Activated B cell treated with CpG ODN at 0.5 μM for 24 hours (primary cell): ENCODE measurements around the gene CDKN1B. TPM values are rescaled to one million over a fixed set of nuclear protein-coding genes. Genes with fewer than 3 reads are reported as not detected.

Source experiments
- ATAC-seq: fragments of 200-7000 bp; cut with Tn5 transposase; one replicate; pipeline ENCODE4 v1.10.0; 2021; ENCODE audit warnings: low read depth, mild to moderate bottlenecking, moderate library complexity
- CTCF ChIA-PET: fragments of 350-600 bp; sonication (Branson Sonifier 250); formaldehyde crosslinking; loops from one replicate; lab custom pipeline; 2021; ENCODE audit warnings: antibody characterized with exemption; lab: Charles Lee
- POLR2A ChIA-PET: fragments of 350-600 bp; sonication (Branson Sonifier 250); formaldehyde crosslinking; loops from one replicate; lab custom pipeline; 2021; ENCODE audit warnings: antibody characterized with exemption; lab: Charles Lee
- DNase-seq: peaks from one replicate; pipeline ENCODE4 v3.0.0; 2022
- H3K27ac Mint-ChIP-seq: one replicate; pipeline ENCODE4 v1.8.0; 2020; ENCODE audit warnings: mixed read lengths
- H3K27me3 Mint-ChIP-seq: one replicate; pipeline ENCODE4 v1.8.0; 2021; ENCODE audit warnings: mixed read lengths
- H3K36me3 Mint-ChIP-seq: one replicate; pipeline ENCODE4 v1.8.0; 2021; ENCODE audit warnings: low read depth, mixed read lengths
- H3K4me1 Mint-ChIP-seq: one replicate; pipeline ENCODE4 v1.8.0; 2021; ENCODE audit warnings: mixed read lengths
- H3K4me3 Mint-ChIP-seq: one replicate; pipeline ENCODE4 v1.8.0; 2020; ENCODE audit warnings: mild to moderate bottlenecking, mixed read lengths
- H3K9me3 Mint-ChIP-seq: one replicate; pipeline ENCODE4 v1.8.0; 2020; ENCODE audit warnings: mixed read lengths
- CTCF ChIP-seq: fragments of 200-600 bp; IDR thresholded peaks from one replicate; pipeline ENCODE4 v1.8.0; 2022; ENCODE audit warnings: antibody characterized with exemption, mild to moderate bottlenecking
- intact Hi-C: fragments of 100-400 bp; cut with micrococcal nuclease; formaldehyde crosslinking; loops from one replicate; pipeline ENCODE4 v1.15.1; 2024
- total RNA-seq: library from RNA; stranded (reverse); gene quantifications from 2 replicates; pipeline ENCODE4 v1.2.3, GENCODE V29; 2022

The CDKN1B gene
- total RNA-seq, 1 donor from 2014 or later: 56.6 TPM

GRCh38 chr12:12723681-12724420 lies 6.7 kb downstream of the CDKN1B start:
- peaks cover 59% of the 10 kb centered on the region for H3K4me1 Mint-ChIP-seq
- H3K36me3 Mint-ChIP-seq: peaks cover 51% of the 10 kb centered on the region
- H3K27ac Mint-ChIP-seq: peak overlapping the region; percentile 97

GRCh38 chr12:12724421-12725085 lies 7.4 kb downstream of the CDKN1B start:
- no peaks in the 10 kb centered on the region for H3K27me3 Mint-ChIP-seq
- peaks cover 44% of the 10 kb centered on the region for H3K36me3 Mint-ChIP-seq
- ChIA-PET POLR2A (interaction anchor here (0.6 to 15.4 kb wide), 23 partner anchors 8 to 1060 kb away, joined by 3 to 389 read pairs (median 5); partner anchors contain the start of genes BORCS5, CDKN1B, DDX47 and DUSP16), CTCF (interaction anchor here (1.0 to 1.2 kb wide), 3 partner anchors 9 to 26 kb away, joined by 3 to 5 read pairs (median 5); no protein-coding TSS in a partner anchor)
- peaks cover 52% of the 10 kb centered on the region for H3K4me1 Mint-ChIP-seq
- no peaks in the 10 kb centered on the region for H3K9me3 Mint-ChIP-seq
- peak overlapping the region; percentile 97 for H3K4me3 Mint-ChIP-seq
- peak overlapping the region; percentile 97 for H3K27ac Mint-ChIP-seq
- no peak for TF ChIP-seq CTCF
- no peak for ATAC-seq
- DNase-seq: no peak
- intact Hi-C loops: loop anchor here (1.0 to 5.0 kb wide), 12 partner anchors 7 to 1638 kb away; partner anchors contain the start of genes BORCS5, CDKN1B, CREBL2 and DUSP16

More at GRCh38 chr12:12723681-12724420, 6.7 kb downstream of the CDKN1B start:
- H3K27me3 Mint-ChIP-seq: no peaks in the 10 kb centered on the region
- POLR2A ChIA-PET: interaction anchor here (0.8 to 15.4 kb wide), 10 partner anchors 7 to 1074 kb away, joined by 3 to 389 read pairs (median 11); partner anchors contain the start of genes BORCS5, CDKN1B, DDX47 and ETV6
- CTCF ChIA-PET: interaction anchor here (1.0 to 1.2 kb wide), 3 partner anchors 8 to 25 kb away, joined by 3 to 5 read pairs (median 5); no protein-coding TSS in a partner anchor
- peak overlapping the region; percentile 97 for H3K4me3 Mint-ChIP-seq
- peak; percentile 6 for ATAC-seq
- no peaks in the 10 kb centered on the region for H3K9me3 Mint-ChIP-seq
- DNase-seq: peak; percentile 58
- intact Hi-C loops: loop anchor here (2.0 kb wide), 3 partner anchors 63 to 161 kb away; partner anchors contain the start of gene DUSP16
- no peak for TF ChIP-seq CTCF

GRCh38 chr12:12725086-12725955 lies 8.2 kb downstream of the CDKN1B start:
- H3K4me1 Mint-ChIP-seq: peaks cover 46% of the 10 kb centered on the region
- peak overlapping the region; percentile 97 for H3K27ac Mint-ChIP-seq
- peak; percentile 81 for DNase-seq
- intact Hi-C loops: loop anchor here (1.0 to 5.0 kb wide), 12 partner anchors 8 to 1637 kb away; partner anchors contain the start of genes BORCS5, CDKN1B, CREBL2 and DUSP16
- ATAC-seq: peak; percentile 69
- H3K4me3 Mint-ChIP-seq: peak overlapping the region; percentile 97
- POLR2A ChIA-PET: interaction anchor here (0.6 to 15.4 kb wide), 43 partner anchors 9 to 1778 kb away, joined by 3 to 389 read pairs (median 4); partner anchors contain the start of genes BORCS5, CDKN1B, CREBL2 and DUSP16
- CTCF ChIA-PET: interaction anchor here (1.1 to 3.5 kb wide), 2 partner anchors 9 to 11 kb away, joined by 5 to 40 read pairs; no protein-coding TSS in a partner anchor
- peaks cover 38% of the 10 kb centered on the region for H3K36me3 Mint-ChIP-seq
- no peaks in the 10 kb centered on the region for H3K27me3 Mint-ChIP-seq
- no peak for TF ChIP-seq CTCF
- H3K9me3 Mint-ChIP-seq: no peaks in the 10 kb centered on the region

GRCh38 chr12:12725956-12726554 lies 8.9 kb downstream of the CDKN1B start:
- TF ChIP-seq CTCF: no peak
- Mint-ChIP-seq H3K27me3 (no peaks in the 10 kb centered on the region), H3K36me3 (peaks cover 31% of the 10 kb centered on the region), H3K4me1 (peaks cover 38% of the 10 kb centered on the region), H3K9me3 (no peaks in the 10 kb centered on the region), H3K27ac (peak overlapping the region; percentile 97), H3K4me3 (peak overlapping the region; percentile 97)
- ATAC-seq (no peak), DNase-seq (no peak)
- ChIA-PET CTCF (interaction anchor here (1.1 to 3.5 kb wide), 2 partner anchors 10 to 11 kb away, joined by 5 to 40 read pairs; no protein-coding TSS in a partner anchor), POLR2A (interaction anchor here (0.6 to 15.4 kb wide), 37 partner anchors 9 to 1777 kb away, joined by 3 to 389 read pairs (median 5); partner anchors contain the start of genes BORCS5, CDKN1B, CREBL2 and DUSP16)
- intact Hi-C loops: loop anchor here (1.0 to 5.0 kb wide), 12 partner anchors 9 to 1636 kb away; partner anchors contain the start of genes BORCS5, CDKN1B, CREBL2 and DUSP16
